GM21390 (cell line): Measurements from ENCODE around the gene CAND2.
A peak's percentile ranks its signal among the peaks of the same experiment; 100 is the strongest.

Experiments
- ATAC-seq: cut with Tn5 transposase; IDR thresholded peaks from one replicate; pipeline ENCODE4 v1.9.1; 2021; ENCODE audit not compliant: unreplicated experiment

CAND2 gene

DNA sequence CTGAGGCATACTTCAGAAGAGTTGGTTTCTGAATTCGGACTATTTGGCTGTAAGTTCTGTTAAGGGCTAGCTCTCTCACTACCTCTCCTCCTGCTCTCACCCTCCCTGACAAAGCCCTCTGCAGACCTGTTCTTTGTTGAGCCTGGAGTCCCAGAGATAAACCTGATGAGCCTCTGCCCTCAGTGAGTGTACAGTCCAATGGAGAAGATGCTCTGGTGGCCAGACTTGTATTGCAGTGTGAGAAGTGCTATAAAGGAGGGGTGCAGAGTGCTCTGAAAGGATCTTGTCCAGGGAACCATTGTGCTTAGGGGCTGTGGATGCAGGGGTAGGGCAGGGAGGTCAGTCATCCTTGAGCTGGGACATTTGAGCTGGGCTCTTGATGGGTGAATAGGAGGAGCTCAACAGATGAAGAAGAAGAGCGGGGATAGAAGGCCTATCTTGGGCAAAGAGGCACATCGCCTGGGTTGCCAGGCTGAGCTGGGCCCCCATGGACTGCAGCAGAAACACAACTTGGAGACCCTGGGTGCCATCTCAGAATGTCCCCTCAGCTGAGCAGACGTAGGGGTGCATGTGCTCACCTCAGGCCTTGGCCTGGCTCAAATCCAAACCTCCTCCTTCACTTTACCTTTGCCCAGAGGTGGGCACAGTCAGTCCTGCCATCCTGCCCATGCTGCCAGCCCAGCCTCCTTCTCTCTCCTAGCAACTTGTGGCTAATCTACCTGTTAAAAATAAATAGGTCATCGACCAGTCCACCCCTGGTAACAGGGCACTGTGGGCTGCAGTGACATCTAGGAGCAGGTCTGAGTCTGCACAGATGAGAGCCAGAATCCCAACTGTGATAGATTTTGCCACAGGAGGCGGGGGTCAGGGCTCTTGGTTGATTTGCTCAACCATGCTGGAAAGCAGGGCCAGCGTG lies 3.3 kb downstream of the CAND2 start:
- ATAC-seq, result no peak

DNA sequence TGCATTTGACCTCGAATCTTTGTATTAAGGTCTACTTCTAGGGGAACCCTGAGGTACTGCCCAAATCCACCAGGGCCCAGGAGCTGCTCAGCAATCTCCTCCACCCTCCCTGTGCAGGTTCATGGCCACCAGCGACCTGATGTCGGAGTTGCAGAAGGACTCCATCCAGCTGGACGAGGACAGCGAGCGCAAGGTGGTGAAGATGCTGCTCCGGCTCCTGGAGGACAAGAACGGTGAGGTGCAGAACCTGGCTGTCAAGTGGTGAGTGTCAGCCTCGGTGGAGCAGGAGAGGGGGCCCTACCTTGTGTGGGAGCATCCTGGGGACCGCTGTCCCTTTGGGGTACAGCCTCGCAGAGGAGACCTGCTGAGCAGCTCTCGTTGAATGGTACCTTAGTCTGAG lies 6.9 kb downstream of the CAND2 start:
- no peak for ATAC-seq

DNA sequence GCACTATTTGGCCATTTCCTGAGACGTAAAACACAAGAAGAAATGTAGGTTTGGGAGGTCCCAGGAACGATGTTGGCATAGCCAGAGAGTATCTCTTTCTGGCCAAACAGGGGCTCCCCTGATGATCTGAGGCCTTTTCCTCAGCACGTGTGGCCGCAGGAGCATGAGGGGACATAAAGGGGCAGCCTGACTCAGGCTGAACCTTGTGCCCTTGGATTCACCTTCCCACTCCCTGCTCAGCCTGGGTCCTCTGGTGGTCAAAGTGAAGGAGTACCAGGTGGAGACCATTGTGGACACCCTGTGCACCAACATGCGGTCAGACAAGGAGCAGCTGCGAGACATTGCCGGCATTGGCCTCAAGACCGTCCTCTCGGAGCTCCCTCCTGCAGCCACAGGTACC lies 10.6 kb downstream of the CAND2 start:
- no peak for ATAC-seq

DNA sequence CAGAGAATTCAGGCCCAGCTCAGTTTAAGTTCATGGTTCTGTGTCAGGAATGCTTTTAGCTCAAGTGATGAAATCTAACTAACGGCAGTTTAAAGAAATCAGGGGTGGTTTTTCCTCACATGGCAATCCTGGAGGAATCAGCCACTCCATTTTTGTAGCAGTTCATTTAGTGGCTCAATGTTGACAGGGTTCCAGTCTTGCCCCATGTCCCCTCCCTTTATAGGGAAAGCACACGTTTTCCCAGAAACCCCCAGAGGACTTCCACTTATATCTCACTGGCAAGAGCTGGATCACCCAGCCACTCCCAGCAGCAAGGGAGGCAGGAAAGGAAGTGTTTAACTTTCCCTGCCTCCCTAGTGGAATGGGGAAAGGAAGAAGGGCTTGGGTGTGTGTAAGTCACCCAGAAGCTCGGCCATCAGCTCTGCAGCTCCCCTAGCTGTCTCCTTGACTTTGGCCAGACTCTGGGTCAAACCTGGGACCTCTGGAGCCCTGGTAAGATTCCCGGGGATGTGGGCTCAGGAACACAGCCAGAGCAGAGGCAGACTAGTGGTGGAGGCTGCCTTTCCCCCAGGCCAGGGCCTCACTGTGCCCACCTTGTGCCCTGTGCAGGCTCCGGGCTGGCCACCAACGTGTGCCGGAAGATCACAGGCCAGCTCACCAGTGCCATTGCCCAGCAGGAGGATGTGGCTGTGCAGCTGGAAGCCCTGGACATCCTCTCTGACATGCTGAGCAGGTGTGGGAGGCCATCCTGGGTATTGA lies 11.3 kb downstream of the CAND2 start:
- ATAC-seq, result no peak

DNA sequence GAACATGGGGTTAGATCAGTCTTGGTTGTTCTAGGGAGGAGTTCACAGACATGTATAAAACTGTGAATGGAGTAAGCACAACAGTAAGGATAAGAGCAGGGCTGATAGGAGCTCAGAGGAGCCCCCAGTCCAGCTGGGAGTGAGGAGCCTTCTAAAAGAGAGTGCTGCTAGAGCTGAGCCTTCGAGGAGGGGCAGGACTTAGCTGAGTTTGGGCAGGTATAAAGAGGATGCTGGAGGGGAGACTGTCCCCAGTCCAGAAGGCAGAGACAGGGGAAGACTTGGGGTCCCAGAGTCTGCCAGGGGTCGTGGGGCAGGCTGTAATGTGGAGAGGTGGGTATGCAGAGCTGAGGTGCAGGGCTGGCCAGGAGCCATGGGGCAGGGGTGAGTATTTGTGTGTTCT lies 12.1 kb downstream of the CAND2 start:
- ATAC-seq, result no peak

DNA sequence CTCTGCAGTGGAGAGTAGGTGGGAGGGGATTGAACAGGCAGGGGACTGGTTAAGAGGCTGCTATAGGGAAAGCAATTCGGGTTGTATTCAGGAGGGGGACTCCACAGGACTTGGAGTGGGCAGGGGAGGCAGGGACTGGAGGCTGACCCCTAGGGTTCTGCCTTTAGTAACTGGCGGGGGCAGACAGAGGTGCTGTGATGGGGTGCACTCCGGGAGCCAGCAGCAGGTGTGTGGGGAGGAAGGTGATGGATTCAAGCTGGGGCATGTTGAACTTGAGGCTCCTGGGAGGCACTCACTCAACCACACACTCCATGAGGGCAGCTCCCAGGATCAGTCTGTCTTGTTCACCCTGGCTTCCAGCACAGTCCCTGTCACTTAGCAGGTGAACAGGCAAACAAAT lies 12.5 kb downstream of the CAND2 start:
- no peak for ATAC-seq

DNA sequence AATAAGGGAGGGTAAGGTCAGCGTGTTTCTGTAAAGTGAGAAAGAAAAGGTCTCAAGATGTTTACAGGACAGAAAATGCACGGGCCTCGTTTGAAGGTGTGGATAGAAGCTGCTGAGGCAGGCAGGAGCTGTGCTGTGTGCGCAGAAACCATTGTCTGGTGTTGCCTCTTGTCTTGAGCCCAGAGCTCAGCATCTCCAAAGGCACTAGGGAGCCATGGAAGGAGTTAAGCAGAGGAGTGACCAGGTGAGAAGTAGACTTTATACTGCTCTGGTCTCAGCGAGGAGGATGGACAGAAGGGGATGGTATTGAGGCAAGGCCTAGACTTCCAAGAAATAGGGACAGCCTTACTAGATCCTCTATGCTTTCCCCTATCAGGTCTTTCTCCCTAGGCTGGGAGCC lies 13.0 kb downstream of the CAND2 start:
- no peak for ATAC-seq

DNA sequence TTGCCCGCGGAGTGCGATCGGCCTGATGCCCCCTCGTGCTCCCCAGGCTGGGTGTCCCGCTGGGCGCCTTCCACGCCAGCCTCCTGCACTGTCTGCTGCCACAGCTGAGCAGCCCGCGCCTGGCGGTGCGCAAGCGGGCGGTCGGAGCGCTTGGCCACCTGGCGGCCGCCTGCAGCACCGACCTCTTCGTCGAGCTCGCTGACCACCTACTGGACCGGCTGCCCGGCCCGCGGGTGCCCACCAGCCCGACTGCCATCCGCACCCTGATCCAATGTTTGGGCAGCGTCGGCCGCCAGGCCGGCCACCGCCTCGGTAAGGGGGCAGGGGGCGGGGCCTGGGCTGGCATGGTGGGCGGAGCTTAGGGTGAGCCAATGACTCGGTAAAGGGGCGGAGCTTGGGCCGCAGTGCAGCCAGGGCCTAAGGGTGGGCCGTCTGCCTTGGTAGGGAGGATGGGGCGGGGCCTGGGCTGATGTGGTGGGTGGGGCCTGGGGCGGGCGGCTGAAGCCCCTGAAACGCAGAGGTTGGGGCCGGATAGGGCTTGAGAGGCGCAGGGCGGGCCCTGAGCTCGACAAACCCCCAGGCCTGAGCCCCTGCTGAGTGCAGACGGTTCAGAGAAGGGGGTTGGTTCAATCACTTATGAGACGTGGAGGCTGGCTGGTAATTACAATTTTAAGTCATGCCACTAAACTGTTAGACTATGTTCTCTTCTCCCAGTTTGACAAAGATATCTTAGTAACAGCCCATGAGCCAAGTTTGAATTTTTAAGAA lies 13.7 kb downstream of the CAND2 start:
- peak; percentile 99 for ATAC-seq

DNA sequence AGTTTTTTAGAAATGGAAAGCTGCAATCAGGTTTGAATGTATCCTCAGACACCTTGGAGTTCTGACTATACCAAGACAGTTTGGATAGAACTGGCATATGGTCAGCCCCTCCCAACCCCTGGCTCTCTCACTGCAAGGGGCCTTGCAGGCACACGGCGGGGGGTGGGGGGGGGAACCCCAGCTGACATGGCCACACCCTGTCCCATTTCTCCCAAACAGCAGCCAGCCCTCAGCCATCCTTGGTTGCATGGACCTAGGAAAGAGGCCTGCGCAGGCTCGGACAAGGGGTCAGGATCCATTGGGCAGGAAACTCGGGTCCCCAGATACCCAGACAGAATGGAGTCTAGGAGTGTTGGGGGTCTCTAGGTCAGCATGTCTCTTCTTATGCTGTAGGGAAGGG lies 14.5 kb downstream of the CAND2 start:
- ATAC-seq, result no peak

DNA sequence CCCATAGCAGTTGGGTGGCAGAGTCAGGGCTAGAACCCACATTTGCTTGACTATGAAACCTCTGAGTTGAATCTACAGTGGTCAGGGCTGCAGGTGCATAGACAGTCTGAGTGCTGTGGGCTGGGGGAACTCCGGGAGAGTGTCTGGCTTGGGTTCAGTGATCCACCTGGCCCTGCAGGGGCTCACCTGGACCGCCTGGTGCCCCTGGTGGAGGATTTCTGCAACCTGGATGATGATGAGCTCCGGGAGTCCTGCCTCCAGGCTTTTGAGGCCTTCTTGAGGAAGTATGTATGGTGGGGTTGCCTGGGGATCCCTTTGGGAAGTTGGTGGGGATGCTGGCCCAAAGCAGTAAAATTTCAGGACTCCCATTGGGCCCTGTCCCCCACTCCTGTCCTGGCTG lies 16.3 kb downstream of the CAND2 start:
- ATAC-seq, result no peak

DNA sequence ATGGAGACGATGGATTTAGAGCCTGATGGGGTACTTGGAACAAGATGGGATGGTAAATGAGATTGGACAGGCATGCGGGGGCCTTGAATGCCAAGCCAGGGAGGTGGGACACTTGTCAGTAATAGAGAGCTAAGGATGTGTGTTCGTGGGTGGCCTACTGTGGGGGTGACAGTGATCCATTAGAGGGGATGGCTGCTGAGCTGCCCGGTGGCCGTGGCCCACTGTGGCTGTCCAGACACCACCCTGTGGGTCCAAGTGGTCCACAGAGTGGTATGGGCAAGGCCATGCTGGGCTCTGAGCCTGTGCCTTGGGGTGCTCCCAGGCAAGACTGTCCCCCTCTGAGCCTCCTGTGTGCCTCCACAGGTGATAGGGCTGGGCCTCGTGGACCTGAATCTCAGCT lies 17.5 kb downstream of the CAND2 start:
- ATAC-seq, result no peak

DNA sequence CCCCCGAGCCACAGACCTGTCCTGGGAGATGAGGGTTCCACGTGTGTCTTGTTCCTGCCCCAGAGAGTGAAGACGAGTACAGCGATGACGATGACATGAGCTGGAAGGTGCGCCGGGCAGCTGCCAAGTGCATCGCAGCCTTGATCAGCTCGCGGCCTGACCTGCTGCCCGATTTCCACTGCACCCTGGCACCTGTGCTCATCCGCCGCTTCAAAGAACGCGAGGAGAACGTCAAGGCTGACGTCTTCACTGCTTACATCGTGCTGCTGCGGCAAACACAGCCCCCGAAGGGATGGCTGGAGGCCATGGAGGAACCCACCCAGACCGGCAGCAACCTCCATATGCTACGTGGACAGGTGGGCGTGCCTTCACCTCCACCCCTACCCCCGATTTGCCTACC lies 18.6 kb downstream of the CAND2 start:
- ATAC-seq, result no peak

DNA sequence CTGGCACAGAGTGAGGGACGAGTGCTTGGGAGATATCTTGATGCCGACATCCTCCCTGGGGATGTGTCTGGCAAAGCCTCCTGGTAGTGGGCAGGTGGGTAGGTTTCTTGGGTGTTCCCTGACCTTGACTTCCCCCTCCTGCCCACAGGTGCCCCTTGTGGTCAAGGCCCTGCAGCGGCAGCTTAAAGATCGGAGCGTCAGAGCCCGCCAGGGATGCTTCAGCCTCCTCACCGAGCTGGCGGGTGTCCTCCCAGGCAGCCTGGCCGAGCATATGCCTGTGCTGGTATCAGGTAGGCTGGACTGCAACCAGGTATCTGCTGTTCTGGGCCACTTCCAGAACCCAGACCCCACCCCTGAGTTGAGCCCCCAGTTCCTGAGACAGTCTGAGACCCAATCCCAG lies 19.2 kb downstream of the CAND2 start:
- ATAC-seq, result no peak

DNA sequence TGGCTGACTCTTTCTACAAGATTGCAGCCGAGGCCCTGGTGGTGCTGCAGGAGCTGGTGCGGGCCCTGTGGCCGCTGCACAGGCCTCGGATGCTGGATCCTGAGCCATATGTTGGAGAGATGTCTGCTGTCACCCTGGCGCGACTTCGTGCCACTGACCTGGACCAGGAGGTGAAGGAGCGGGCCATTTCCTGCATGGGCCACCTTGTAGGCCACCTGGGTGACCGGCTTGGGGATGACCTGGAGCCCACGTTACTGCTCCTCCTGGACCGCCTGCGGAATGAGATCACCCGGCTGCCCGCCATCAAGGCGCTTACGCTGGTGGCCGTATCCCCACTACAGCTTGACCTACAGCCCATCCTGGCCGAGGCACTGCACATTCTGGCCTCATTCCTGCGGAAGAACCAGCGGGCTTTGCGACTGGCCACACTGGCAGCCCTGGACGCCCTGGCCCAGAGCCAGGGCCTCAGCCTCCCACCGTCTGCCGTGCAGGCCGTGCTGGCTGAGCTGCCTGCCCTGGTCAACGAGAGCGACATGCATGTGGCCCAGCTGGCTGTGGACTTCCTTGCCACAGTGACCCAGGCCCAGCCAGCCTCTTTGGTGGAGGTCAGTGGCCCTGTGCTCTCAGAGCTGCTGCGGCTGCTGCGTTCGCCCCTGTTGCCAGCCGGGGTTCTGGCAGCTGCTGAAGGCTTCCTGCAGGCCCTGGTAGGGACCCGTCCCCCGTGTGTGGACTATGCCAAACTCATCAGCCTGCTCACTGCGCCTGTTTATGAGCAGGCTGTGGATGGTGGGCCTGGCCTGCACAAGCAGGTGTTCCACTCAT lies 20.3 kb downstream of the CAND2 start:
- ATAC-seq, result no peak

DNA sequence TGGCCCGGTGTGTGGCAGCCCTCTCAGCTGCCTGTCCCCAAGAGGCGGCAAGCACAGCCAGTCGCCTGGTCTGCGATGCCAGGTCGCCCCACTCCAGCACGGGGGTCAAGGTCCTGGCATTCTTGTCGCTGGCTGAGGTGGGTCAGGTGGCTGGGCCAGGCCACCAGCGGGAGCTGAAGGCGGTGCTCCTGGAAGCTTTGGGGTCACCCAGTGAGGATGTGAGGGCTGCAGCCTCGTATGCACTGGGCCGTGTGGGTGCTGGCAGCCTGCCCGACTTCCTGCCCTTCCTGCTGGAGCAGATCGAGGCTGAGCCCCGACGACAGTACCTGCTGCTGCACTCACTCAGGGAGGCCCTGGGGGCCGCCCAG lies 20.8 kb downstream of the CAND2 start:
- no peak for ATAC-seq

DNA sequence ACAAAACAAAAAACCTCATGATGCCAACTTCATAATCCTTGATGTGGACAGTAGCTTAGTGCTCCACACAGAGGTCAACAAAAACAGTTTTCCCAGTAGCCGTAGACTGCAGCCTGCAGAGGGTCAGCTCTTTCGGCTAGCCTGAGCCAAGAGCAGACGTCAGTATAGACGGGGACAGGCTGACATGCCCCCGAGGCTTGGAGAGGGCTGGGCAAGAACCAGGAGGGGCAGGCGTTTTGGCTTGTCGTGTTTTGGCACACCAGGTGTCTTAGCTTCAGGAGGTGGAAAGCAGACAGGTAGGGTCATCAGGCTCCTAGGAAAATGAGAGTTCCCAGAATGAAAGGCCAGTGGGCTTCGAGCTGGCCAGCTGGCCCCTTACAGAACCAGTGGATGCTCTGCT lies 21.8 kb downstream of the CAND2 start:
- ATAC-seq, result no peak

DNA sequence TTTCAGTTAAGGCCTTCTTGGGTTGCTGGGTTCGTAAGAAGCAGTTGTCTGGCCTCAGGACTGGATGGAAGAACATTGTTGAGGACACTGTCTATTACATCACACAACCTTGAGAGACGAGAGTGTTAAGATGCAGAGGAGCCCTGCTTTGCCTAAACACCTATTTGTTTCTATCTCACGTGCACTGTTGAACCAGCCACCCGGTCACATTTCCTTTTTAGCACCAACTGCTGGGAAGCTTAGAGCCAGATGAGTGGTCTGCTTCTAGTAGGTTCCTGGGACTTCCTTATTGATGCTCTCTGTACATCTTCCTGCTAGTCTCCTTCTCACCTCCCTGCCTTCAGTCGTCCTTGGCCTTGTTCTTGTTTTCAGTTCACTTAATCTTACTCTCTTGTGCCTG lies 22.3 kb downstream of the CAND2 start:
- no peak for ATAC-seq

DNA sequence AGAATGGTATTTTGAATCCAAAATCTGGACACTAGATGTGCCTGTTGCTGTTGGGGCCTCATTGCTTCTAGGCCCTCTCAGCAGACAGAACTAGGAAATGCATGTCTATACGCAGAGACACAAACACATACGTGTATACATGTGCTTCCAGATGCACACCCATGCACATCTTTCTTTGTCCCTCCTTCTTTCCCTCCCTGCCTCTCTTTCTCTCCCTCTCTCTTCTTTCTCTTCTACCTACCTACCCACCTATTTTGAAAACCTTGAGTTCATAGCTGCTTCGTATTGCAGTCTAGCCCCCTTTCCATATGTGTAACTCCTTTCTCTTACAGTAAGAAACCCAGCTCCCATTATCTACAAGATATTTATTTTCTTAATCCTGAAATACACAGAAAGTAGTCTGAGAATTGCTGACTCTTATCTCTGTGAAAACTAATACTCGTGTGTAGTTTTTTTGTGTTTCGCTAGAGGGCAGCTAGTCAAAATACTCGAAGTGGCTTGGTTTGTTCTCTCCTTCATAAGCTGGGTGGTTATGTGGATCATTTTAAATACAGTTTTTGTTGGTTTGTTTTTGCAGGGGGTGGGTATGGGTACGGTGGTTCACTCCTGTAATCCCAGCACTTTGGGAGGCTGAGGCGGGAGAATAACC lies 26.4 kb downstream of the CAND2 start:
- ATAC-seq, result no peak

DNA sequence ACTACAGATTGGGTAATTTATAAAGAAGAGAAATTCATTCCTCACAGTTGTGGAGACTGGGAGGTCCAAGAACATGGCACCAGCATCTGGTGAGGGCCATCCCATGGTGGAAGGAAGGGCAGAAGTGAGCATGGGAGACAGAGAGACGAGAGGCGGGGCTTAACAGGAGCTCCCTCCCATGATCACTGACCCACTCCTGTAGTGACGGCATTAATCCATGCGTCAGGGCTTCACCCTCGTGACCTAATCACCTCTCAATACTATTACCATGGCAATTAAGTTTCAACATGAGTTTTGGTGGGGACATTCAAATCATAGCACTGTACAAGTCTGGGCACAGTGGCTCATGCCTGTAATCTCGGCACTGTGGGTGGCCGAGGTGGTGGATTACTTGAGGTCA lies 27.8 kb downstream of the CAND2 start:
- ATAC-seq, result no peak

DNA sequence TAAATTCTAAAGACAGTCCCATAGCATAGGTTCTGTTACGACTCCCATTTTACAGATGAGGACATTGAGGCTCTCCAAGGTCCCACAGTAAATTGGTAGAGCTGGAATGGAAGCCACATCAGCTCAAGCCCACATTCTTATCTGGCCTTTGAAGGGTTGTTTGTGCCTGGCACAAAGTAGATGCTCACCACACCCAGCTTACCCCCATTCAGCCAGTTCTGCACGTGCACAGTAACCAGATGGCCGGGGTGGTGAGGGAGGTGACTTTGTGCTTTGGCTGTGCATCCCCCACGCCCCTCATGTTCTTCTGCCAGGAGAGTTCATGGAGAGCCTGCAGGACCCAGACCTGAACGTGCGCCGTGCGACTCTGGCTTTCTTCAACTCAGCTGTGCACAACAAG lies 28.7 kb downstream of the CAND2 start:
- no peak for ATAC-seq
